NB4 (cell line): ENCODE data around the gene C19orf38.
"Not testable (repeated sequence)": the region's sequence is repeated elsewhere in the genome, so short reads cannot be mapped to it uniquely, and the experiment has no call there.

Source experiments
- DNase-seq: peaks from one replicate; pipeline ENCODE4 v3.0.0; 2010; ENCODE audit warnings: low read depth
- H3K4me3 ChIP-seq: one replicate; pipeline ENCODE4 v1.5.1; 2011; ENCODE audit warnings: mild to moderate bottlenecking, low read depth, low read length, moderate library complexity
- CTCF ChIP-seq: IDR thresholded peaks from one replicate; pipeline ENCODE4 v1.5.1; 2012; ENCODE audit warnings: low read depth, low read length
- MAX ChIP-seq: IDR thresholded peaks from 2 replicates; pipeline ENCODE4 v1.6.1; 2011; ENCODE audit warnings: low read depth, low read length
- MYC ChIP-seq: IDR thresholded peaks from 2 replicates; pipeline ENCODE4 v1.6.1; 2011; ENCODE audit warnings: low read depth, low read length
- POLR2A ChIP-seq: IDR thresholded peaks from 2 replicates; pipeline ENCODE4 v1.6.1; 2011; ENCODE audit warnings: mild to moderate bottlenecking; ENCODE audit not compliant: insufficient read length; ENCODE audit errors: extremely low read depth

C19orf38 gene

GRCh38 chr19:10854350-10855089, 6.3 kb downstream of the C19orf38 start:
- peak; percentile 67 for DNase-seq
- no peak for TF ChIP-seq MAX
- no peak for TF ChIP-seq POLR2A
- TF ChIP-seq CTCF = no peak
- no peak for TF ChIP-seq MYC
- no peak overlapping the region for H3K4me3 ChIP-seq

GRCh38 chr19:10855879-10856522, 7.8 kb downstream of the C19orf38 start:
- no peak for TF ChIP-seq MAX
- TF ChIP-seq CTCF = peak; percentile 56
- no peak for TF ChIP-seq MYC
- no peak for TF ChIP-seq POLR2A
- H3K4me3 ChIP-seq = no peak overlapping the region
- DNase-seq = peak; percentile 54

GRCh38 chr19:10856899-10857298, 8.7 kb downstream of the C19orf38 start:
- DNase-seq, H3K4me3 ChIP-seq: not testable (repeated sequence)

- TF ChIP-seq MAX = no peak
- no peak for TF ChIP-seq POLR2A
- TF ChIP-seq CTCF = peak; percentile 92
- no peak overlapping the region for H3K4me3 ChIP-seq
- peak; percentile 54 for DNase-seq
Observed at GRCh38 chr19:10858204-10858828, 10.1 kb downstream of the C19orf38 start.

- peak; percentile 67 for DNase-seq
- H3K4me3 ChIP-seq = no peak overlapping the region
- TF ChIP-seq MAX (no peak), MYC (no peak), CTCF (peak; percentile 65), POLR2A (no peak)
Observed at GRCh38 chr19:10861103-10861651, 13.0 kb downstream of the C19orf38 start.

- H3K4me3 ChIP-seq = no peak overlapping the region
- no peak for TF ChIP-seq MYC
- TF ChIP-seq MAX = no peak
- no peak for TF ChIP-seq POLR2A
- TF ChIP-seq CTCF = no peak
- no peak for DNase-seq
Observed at GRCh38 chr19:10862561-10863106, 14.4 kb downstream of the C19orf38 start.
